ENCODE data around the gene VTCN1. TPM values are rescaled to one million over a fixed set of nuclear protein-coding genes. Genes with fewer than 3 reads are reported as not detected.
"Not testable (repeated sequence)": the region's sequence is repeated elsewhere in the genome, so short reads cannot be mapped to it uniquely, and the experiment has no call there.

Gene VTCN1, protein sequence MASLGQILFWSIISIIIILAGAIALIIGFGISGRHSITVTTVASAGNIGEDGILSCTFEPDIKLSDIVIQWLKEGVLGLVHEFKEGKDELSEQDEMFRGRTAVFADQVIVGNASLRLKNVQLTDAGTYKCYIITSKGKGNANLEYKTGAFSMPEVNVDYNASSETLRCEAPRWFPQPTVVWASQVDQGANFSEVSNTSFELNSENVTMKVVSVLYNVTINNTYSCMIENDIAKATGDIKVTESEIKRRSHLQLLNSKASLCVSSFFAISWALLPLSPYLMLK
- polyA plus RNA-seq (ENCODE audit: insufficient read length) = 0.13 TPM

DNA sequence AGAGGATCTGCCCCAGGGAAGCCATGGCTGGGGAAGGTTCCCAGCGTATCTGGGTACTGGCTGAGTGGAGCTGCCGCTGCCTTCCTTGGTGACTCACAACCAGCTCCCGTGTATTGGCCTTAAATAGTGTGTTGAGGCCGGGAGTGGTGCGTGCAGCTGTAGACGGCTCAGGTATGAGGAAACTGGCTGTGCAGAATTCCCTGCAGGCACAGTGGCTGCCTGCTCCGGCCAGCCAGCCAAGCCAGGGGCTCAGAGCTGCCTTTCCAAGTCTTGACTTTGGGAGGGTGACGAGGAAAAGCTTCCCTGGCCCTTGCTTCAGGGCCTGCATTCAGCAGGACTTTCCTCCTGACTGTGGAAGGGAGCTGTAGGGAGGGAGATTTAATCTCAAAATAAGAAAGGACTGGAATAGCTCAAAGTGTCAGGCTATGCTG lies at the start of gene VTCN1:
Gene VTCN1, minus strand, starts transcription at position 97 of the 431 bp plus-strand sequence. Its CDS starts 72 bp downstream, at position 25.
- no peak for DNase-seq (ENCODE audit: low read depth)

DNA sequence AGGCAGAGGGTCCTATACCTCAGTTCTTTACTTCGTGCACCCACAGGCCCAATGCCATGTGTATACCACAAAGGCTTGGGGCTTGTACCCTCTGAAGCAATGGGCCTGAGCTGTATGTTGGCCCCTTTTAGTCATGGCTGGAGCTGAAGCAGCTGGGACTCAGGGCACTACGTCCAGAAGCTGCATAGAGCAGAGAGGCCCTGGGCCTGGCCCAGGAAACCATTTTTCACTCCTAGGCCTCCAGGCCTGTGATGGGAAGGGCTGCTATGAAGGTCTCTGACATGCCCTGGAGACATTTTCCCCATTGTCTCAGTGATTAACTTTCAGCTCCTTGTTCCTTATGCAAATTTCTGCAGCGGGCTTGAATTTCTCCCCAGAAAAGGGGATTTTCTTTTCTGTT lies 48.1 kb upstream of the VTCN1 start:
- no peak for DNase-seq (ENCODE audit: low read depth)

DNA sequence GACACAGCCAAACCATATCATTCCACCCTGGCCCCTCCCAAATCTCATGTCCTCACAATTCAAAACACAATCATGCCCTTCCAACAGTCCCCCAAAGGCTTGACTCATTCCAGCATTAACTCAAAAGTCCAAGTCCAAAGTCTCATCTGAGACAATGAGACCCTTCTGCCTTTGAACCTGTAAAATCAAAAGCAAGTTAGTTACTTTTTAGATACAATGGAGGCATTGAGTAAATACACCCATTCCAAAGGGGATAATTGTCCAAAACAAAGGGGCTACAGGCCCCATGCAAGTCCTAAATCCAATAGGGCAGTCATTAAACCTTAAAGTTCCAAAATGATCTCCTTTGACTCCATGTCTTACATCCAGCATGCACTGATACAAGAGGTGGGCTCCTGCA lies 47.3 kb upstream of the VTCN1 start:
- DNase-seq (ENCODE audit: low read depth) = not testable (repeated sequence)

DNA sequence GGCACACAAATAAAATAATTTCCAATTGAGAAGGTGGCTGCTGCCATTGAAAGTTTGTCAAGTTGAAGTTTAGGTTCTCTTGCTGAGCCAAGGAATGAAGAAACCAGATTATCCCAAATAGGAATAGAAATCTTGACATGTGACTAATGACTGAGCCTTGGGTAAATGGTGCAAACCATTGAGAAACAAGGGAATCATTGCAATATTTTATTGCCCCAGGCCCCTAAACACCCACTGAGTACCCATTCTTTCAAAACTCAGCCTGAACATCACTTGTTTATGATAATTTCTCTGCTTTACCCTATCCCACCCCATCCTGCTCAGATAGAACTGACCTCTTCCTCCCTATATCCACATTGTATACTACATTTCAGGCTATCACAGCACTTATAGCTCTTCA lies 46.6 kb upstream of the VTCN1 start:
- DNase-seq (ENCODE audit: low read depth) = no peak

DNA sequence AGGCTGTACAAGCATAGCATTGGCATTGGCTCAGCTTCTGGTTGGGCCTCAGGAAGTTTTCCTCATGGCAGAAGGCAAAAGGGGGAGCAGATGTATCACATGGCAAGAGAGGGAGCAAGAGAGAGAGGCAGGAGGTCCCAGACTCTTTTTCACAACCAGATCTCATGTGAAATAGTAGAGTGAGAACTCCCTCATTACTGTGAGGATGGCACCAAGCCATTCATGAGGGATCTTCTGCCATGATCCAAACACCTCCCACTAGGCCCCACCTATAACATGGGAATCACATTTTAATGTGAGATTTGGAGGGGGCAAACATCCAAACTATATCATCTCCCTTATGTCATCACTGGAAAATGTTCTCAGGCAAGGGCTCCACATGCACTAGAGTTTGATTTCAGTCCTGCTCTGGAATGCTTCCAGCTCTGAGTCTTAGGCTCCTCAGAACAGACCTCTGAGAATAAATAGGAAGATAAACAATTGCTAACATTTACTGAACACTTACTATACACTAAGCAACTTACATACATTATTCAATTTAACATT lies 39.4 kb upstream of the VTCN1 start:
- DNase-seq (ENCODE audit: low read depth) = no peak

DNA sequence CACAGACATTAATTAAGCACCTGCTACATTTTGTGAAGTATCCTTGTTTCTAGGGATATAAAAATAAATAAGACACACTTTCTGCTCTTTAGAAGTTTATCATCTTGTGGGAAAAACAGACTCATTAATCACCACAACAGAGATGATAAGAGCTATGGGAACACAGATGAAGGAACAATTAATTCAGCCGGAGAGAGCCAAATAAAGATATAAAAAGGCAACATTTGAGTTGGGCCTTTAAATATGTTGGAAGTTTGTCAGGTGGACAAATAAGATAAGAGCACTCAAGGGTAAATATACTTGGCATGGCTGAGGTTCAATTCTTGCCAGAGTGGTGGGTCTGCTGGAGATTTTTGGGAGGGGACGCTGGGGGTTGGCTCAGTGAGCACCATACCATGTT lies 34.2 kb upstream of the VTCN1 start:
- no peak for DNase-seq (ENCODE audit: low read depth)

DNA sequence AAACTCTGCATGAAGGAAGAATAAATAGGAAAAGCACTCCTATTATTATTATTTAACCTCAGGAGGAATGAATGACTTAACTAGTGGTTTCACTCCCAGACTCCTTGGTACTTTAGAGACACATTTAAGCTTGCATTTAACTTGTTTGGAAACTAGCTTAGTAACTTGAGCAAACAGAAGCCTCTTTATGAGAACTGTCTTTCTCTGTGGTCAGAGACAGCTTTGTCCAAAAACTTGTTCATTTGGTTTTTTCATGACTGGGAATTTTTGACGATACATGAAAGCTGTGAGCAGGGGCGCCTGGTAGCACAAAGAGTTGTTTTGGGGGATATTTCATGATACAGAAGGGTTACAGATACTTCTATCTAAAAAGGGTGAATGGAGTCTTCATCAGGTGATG lies 33.6 kb upstream of the VTCN1 start:
- DNase-seq (ENCODE audit: low read depth) = no peak

DNA sequence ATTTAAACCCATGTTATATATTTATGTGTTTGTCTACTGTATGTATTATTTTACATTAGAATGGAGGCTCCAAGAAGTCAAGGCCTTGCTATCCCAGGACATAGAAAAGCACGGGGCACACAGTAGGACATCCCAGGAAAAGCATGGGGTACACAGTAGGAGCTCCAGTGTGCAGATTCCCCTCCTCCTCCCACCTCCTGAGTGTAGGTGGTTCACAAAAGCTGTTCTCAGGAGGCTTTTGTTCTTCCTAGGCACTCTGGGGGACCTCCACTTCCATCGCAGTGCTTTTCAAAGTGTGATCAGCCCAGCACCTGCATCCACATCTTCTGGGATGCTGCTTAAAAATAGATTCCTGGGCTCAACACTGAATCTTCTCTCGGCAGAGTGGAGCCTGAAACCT lies 30.8 kb upstream of the VTCN1 start:
- no peak for DNase-seq (ENCODE audit: low read depth)

DNA sequence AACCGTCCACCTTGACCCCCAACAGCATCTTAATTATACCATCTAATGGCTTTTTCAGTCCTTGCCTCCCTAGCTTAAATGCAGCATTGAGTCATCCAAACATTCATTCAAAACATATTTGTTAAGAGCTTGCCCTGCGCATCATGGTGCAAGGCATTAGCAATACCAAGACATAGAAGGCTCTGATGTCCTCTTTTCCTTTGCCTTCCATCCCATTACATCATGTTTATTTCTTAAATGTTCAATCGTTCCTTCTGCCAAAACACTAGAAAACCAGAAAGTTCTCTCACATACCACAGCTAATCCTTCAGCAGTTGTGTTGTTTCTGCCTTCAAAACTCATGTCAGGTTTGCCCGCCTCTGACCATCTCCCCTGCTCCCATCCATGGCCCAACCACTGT lies 29.8 kb upstream of the VTCN1 start:
- no peak for DNase-seq (ENCODE audit: low read depth)

DNA sequence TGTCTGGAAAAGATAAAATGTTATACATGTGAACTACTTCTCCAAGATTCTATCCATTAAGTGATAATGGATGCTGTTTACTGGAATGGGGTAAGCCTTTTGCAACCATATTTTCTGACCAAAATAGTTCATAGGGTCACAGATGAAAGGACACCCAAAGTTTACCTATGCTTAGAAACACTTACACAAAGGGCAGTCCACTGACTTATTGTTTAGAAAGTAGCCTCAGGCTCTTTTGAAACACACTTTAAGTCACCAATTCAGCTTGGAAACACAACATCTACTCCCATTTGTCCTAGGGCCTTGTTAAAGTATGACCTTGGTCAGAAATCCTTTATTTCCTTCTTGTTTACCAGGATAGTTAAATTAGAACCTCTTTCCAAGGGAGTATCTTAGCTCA lies 28.7 kb upstream of the VTCN1 start:
- DNase-seq (ENCODE audit: low read depth) = no peak

DNA sequence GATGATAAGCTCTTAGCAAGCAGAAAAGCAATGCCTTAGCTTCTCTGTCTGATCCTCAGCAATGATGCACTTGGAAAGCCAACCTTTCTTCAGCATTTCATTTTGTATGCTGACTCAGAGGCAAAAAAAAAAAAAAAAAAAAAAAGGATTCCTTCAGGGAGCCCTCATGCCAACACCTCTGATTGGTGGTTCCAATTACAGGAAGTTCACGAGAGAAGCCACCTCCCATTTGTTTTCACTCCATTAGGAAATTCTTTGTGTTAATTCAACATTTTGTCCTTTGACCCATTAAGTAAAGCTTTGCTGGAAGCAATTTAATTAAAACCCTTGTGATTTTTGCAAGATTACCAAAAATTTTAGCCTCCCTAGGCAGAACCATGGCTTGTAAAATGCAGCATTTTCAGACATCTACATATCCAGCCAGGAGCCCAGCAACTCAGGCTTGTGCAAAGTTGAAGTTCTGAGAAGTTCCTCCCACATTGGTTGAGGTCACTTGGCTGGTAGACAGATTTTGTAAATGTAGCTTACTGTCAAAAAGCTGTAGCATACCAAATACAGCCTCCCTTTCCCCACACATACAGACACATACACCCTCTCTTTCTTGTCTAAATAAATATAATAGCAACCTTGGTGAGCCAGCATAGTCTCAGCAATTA lies 27.1 kb upstream of the VTCN1 start:
- no peak for DNase-seq (ENCODE audit: low read depth)

DNA sequence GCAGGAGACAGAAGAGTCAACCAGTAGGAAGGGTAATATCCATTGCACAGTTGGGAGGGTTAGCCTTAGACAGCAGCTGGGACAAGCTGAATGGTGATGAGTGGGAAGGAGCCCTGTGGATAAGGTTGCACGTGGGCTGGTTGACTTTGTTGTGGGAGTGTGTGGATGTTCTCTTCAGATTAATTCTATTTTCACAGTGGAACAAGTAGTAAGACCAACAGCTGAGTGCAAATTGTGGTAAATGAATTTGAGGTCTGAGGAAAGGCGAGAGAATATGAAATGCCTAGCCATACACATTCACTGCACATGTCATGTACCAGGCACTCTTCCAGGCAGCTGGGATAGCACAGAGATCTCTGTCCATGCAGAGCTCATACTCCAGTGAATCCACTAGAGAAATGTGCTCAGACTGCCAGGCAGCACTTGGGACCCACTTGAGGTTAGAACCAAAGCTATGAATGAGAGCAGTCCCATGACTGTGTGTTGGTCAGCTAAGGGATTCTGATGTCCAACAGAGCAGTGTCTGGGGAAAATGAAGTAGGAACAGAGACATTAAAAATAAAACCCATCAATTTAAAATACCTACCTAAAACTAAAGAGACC lies 25.2 kb upstream of the VTCN1 start:
- no peak for DNase-seq (ENCODE audit: low read depth)

DNA sequence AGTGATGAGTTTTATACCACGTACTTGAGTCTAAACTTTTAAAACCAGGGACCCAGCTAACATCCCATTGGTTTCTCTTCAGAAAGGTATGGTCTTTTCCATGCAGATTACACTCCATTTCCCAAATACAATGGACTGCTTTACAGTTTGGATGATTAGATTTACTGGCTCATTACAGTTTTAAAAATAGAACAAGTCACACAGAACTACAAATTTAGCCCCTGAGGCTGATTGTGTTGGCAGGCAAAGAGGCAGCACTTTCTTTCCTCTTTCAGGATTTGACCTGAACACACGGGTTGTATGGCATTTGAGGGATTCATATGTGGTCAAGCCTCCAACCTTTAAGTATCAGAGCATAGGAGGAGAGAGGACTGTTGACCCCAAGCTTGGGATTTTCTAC lies 21.8 kb upstream of the VTCN1 start:
- no peak for DNase-seq (ENCODE audit: low read depth)

DNA sequence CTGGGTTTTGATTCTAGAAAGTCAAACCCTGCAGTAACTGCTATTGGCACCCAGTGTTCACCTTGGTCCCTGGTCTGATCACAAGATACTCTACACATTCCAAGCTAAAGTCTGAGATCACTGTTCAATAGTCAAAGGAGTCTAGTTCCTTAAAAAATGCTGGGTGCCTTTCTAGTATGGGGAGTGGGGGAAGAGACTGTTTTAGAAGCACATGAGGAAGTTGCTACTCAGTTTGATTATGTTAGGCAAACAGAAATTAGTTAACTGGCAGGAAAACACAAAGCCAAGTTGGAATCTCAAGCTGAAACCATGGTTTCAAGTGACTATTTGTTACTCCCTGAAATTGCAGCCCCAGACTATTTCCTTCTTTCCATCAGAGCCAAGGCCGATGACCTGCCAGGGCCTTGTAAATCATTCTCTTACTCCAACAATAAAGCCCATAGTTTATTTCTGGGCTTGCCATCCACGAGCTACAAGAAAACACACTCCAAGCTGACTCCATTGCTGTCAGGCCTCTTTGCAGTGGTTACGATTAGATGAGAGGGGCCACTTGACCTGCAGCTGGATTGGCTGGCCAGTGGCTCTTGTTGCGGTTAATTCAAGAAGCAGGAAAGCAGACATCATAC lies 21.1 kb upstream of the VTCN1 start:
- DNase-seq (ENCODE audit: low read depth) = no peak

DNA sequence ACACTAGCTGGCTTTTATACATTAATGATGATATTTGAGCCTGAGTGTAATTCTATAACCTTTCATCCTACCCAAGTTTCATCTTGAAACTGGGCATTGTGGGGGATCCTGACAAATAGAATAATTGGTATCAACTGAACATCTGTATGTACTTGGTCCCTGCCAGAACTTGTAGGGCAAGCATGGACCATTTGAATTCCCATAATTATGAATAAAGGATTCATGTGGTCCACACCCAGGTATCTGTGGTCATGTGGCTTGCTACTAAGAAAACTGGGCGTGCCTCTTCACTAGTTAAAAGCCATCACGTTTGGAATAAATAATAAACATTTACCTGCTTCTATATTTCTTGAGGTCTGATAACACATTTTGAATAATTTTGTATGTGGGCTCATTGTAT lies 20.6 kb upstream of the VTCN1 start:
- DNase-seq (ENCODE audit: low read depth) = no peak

DNA sequence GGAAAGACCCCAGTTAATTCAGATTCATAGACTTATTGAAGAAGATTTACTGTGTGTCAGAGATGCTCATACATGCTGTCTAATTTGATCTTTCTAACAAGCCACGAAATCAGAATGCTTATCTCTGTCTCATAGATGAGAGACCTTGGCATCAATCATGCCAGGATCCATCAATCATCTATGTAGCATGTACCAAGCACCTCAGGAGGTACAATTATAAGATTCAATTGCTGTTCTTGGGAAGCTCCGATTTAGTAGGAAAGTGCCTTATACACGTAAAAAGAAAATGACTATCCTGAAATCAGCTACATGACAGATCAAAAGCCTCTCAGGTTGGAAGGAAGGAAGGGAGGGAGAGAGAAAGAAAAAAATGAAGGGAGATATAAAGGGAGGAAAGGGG lies 18.5 kb upstream of the VTCN1 start:
- no peak for DNase-seq (ENCODE audit: low read depth)

DNA sequence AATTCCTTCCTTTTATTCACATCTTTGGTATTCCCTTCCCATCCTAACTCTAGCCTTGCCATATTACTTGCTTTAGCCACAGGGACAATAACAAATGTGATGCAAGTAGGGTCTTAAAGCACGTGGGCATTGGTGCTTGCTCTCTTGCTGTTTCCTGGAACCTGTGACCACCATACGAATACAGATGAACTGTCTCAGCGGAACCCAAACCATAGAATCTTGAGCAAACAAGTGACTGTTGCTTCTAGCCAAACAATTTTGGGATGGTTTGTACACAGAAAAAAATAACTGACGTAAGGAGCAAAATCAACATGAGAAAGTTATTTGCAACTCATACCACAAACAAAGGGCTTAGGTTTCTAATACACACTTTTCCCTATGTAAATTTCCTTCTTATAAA lies 15.2 kb upstream of the VTCN1 start:
- no peak for DNase-seq (ENCODE audit: low read depth)

DNA sequence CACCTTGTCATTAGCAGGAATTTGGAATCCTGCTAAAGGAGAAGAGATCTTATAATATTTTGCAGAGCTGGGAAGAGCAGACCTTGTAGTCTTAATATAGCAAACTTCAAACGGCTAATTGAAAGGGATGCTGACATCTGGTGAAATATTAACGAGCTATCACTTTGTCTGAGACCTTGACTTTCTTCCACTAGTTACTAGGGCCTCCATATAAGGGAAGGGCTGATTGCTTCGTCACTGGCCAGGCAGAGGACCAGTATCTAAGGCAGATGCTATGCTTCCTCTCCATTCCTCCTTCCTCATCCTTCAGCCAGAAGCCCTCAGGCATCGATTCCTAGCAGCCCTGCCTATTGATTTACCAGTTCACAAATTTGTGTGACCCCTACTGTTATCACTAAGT lies 6.0 kb upstream of the VTCN1 start:
- no peak for DNase-seq (ENCODE audit: low read depth)

DNA sequence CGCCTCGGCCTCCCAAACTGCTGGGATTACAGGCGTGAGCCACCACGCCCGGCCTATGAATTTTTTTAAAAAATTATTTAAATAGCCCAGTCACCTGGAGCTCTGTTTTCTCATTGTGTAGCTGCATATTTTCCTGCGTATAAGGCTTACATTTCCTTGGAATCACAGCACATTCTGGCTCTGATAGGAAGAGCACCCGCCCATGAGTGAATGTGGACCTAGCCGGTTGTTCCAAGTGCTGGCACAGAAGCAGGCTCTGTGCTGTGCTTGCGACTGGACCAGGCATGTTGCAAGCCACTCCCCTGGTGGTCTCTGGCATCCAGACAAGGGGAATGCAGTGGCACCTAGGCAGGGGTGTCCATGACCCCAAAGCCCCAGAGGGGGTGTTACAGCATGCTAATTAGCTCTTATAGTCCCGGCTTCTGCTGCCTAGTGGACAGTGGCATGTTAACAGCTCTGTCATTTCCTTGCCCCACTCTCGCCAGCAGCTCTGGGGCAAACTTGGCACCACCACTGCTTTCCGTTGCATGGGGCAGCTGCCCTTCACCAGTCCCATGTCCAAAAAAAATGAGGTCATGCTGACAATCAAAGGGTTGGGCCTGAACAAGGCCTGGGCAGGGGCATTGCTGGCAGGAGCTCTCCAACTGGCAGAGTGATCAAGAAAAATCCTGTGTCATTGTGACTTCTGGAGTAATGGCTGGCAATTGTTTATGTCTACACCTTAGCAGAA lies 5.2 kb upstream of the VTCN1 start:
- DNase-seq (ENCODE audit: low read depth) = no peak

DNA sequence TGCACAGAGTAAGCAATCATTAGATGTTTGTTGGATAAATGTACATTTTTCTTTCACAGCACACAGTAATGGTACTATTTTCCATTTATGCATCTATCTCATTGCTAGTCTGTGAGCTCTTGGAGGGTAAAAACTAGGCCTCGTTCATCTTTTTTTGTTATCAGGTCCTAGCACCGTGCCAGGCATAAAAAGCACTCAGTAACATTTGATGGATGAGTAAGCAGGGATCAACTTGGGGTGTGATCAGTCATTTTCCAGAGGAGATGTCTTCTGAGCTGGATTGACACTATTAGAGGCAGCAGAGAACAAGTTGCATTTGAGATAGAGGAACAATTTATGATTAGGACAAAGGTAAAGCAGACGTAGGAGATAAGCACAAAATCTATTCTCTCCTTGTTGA lies 4.3 kb upstream of the VTCN1 start:
- no peak for DNase-seq (ENCODE audit: low read depth)

DNA sequence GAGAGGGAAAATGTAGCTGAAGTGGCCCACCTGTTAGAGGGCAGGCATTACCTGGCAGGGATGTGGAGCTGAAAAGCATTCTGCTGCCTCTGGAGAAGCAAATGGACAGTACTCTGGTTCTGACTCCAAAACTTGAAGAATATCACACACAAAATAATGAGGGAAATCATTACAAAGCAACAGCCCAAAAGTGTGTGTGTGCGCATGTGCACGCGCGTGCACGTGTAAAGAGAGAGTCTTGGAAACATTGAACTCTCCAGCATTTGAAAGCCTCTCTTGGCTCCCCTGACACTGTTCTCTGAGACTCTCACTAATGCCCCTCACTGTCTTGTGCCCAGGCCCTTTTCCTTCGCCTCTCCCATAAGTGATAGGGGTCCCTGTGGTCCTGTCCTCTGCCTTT lies 2.3 kb upstream of the VTCN1 start:
- no peak for DNase-seq (ENCODE audit: low read depth)

DNA sequence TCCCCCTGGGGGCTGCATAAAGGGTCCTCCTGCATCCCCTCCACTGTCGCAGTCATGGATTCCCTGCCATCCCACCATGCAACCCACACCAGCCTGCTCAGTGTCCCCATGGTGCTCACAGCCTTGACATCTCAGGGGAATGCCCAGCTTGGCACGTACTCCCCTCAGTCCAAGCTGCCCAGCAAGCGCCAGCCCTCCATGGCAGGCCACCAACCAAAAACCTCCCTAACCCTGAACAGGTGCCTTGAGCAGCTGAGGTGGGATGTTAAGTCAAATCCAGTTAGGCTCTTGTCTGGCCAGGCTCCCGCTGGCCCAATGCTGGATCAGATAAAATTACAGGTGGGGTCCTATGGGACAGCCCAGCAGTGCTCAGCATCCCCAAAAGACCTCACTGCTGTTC lies 341 bp downstream of the VTCN1 start:
- DNase-seq (ENCODE audit: low read depth) = no peak
